ENCODE measurements around the gene KIAA0513. TPM values are rescaled to one million over a fixed set of nuclear protein-coding genes. Genes with fewer than 3 reads are reported as not detected.
A peak's percentile ranks its signal among the peaks of the same experiment; 100 is the strongest.

KIAA0513 gene
- total and polyA plus RNA-seq, 2 donors: 3.4 to 5.2 TPM

DNA sequence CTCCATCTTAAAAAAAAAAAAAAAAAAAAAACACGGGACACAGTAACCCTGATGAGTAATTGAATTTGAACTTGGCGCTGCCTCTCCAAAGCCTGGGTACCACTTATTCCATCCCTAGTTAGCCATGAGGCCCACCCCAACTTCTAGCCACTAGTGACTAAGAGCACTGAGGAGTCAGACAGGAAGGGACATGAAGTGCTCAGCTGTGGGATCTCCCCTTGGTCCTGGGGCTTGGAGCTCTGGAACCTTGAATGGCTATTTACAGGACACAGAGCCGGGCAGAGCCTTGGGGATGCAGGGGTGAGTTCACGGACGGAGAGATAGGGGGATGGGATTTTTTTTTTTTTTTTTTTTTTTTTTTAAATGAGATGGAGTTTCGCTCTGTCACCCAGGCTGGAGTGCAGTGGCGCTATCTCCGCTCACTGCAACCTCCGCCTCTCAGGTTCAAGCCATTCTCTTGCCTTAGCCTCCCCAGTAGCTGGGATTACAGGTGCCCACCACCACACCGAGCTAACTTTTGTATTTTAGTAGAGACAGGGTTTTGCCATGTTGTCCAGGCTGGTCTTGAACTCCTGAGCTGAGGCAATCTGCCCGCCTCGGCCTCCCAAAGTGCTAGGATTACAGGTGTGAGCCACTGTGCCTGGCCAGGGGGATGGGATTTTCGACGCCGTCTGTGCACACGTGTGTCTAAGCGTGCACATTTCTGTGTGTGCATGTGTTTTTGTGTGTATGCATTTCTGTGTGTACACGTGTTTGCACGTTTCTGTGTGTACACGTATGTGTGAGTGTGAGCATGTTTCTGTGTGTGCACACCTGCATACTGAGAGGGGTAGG is 105.1 kb downstream of the KIAA0513 start:
- Histone ChIP-seq H3K4me1 (ENCODE audit: control insufficient read depth in 2 of 2, insufficient read depth in 2 of 2, low read length in 2 of 2) (peaks cover 0 to 16% of the 10 kb centered on the region in 2 donors), H3K4me3 (ENCODE audit: low read length in 2 of 2) (no peak overlapping the region), H3K27ac (ENCODE audit: low read depth in 1 of 2, low read length in 1 of 2) (no peak overlapping the region), H3K36me3 (ENCODE audit: control insufficient read depth in 2 of 2, insufficient read depth in 2 of 2, low read length in 1 of 2) (no peaks in the 10 kb centered on the region), H3K9me3 (ENCODE audit: control insufficient read depth in 2 of 2, insufficient read depth in 1 of 2, low read length in 1 of 2) (no peaks in the 10 kb centered on the region), H3K27me3 (ENCODE audit: control insufficient read depth in 2 of 2, insufficient read depth in 1 of 2, low read length in 1 of 2) (peaks cover 12 to 32% of the 10 kb centered on the region in 2 donors)
- WGBS: 97% methylated on average over 20 of the region's 20 CpGs
- DNase-seq (ENCODE audit: low read depth in 6 of 9, low spot score in 9 of 9): no peak

DNA sequence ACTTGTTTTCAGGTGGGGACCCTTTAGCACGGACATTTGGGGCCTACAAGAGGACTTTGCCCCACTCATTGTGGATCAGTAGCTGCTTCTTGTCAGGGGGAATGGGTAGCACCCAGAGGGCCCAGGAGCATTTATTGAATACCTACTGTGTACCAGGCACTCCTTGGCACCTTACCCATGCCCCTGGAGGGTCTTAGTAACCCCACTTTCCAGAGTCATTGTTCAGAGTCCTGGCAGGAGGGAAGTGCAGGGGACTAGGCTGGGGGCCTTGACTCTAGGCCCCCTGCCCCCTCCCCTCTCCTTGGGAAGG is 105.7 kb downstream of the KIAA0513 start:
- no peaks in the 10 kb centered on the region for H3K9me3 ChIP-seq (ENCODE audit: control insufficient read depth in 2 of 2, insufficient read depth in 1 of 2, low read length in 1 of 2)
- H3K36me3 ChIP-seq (ENCODE audit: control insufficient read depth in 2 of 2, insufficient read depth in 2 of 2, low read length in 1 of 2): no peaks in the 10 kb centered on the region
- H3K4me3 ChIP-seq (ENCODE audit: low read length in 2 of 2): no peak overlapping the region
- WGBS: 98% methylated on average over 1 of the region's 1 CpG
- DNase-seq (ENCODE audit: low read depth in 6 of 9, low spot score in 9 of 9): no peak
- peaks cover 12 to 37% of the 10 kb centered on the region in 2 donors for H3K27me3 ChIP-seq (ENCODE audit: control insufficient read depth in 2 of 2, insufficient read depth in 1 of 2, low read length in 1 of 2)
- no peak overlapping the region for H3K27ac ChIP-seq (ENCODE audit: low read depth in 1 of 2, low read length in 1 of 2)
- peaks cover 0 to 16% of the 10 kb centered on the region in 2 donors for H3K4me1 ChIP-seq (ENCODE audit: control insufficient read depth in 2 of 2, insufficient read depth in 2 of 2, low read length in 2 of 2)

DNA sequence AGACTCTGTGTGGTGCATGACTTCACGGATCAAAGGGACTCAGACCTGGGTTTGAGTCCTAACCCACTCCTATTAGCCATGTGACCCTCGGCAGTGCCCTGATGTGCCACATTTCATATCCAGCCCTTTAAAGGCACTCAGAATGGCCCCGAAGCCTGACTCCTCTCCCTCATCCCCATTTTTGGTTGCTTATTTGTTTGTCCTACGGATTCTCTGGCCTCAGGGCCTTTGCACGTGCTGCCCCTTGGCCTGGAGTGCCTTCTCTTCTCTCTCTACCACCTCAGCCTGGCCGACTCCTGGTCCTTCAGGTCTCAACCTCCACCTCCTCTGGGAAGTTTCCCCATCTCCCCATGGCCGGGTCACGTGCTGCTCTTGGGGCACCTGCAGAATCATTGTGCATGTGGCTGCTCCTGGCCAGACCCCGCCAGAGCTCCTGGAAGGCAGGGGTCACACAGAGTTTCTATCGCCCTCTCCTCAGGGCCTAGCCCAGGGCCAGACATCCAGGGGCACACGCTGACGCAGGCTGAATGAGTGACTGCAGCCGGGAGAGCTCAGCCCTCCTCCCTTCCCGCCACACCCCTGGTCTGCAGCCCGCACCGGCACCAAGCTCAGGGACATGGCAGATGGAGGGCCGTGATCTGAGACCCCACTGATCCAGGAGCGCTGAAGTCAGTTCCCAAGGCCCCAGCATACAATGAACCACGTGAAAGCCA is 106.6 kb downstream of the KIAA0513 start:
- Histone ChIP-seq H3K36me3 (ENCODE audit: control insufficient read depth in 2 of 2, insufficient read depth in 2 of 2, low read length in 1 of 2) (no peaks in the 10 kb centered on the region), H3K27me3 (ENCODE audit: control insufficient read depth in 2 of 2, insufficient read depth in 1 of 2, low read length in 1 of 2) (peaks cover 12 to 46% of the 10 kb centered on the region in 2 donors), H3K9me3 (ENCODE audit: control insufficient read depth in 2 of 2, insufficient read depth in 1 of 2, low read length in 1 of 2) (no peaks in the 10 kb centered on the region), H3K27ac (ENCODE audit: low read depth in 1 of 2, low read length in 1 of 2) (no peak overlapping the region), H3K4me3 (ENCODE audit: low read length in 2 of 2) (no peak overlapping the region), H3K4me1 (ENCODE audit: control insufficient read depth in 2 of 2, insufficient read depth in 2 of 2, low read length in 2 of 2) (peaks cover 0 to 16% of the 10 kb centered on the region in 2 donors)
- no peak for DNase-seq (ENCODE audit: low read depth in 6 of 9, low spot score in 9 of 9)
- 95% methylated on average over 19 of the region's 19 CpGs for WGBS

DNA sequence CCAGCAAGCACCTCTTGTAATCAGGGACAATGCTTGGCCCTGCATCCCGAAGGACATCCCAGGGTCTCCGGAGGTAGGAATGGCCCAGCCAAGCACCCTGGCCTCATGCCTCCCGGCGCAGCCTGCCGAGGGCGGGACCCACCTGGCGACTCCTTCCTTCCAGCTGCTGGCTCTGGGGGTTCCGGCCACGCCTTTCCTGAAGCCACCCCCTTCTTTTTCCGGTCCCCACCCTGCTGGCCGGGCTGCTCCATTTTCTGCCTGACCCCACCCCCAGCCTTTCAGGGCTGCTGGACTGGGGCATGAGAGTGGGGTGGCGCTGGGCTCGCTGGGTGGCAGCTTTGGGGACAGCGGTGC is 107.2 kb downstream of the KIAA0513 start:
- 63% methylated on average over 14 of the region's 14 CpGs for WGBS
- no peak for DNase-seq (ENCODE audit: low read depth in 6 of 9, low spot score in 9 of 9)
- Histone ChIP-seq H3K9me3 (ENCODE audit: control insufficient read depth in 2 of 2, insufficient read depth in 1 of 2, low read length in 1 of 2) (no peaks in the 10 kb centered on the region), H3K36me3 (ENCODE audit: control insufficient read depth in 2 of 2, insufficient read depth in 2 of 2, low read length in 1 of 2) (no peaks in the 10 kb centered on the region), H3K27ac (ENCODE audit: low read depth in 1 of 2, low read length in 1 of 2) (no peak overlapping the region), H3K4me3 (ENCODE audit: low read length in 2 of 2) (no peak overlapping the region), H3K27me3 (ENCODE audit: control insufficient read depth in 2 of 2, insufficient read depth in 1 of 2, low read length in 1 of 2) (peaks cover 12 to 50% of the 10 kb centered on the region in 2 donors), H3K4me1 (ENCODE audit: control insufficient read depth in 2 of 2, insufficient read depth in 2 of 2, low read length in 2 of 2) (peaks cover 0 to 16% of the 10 kb centered on the region in 2 donors)

DNA sequence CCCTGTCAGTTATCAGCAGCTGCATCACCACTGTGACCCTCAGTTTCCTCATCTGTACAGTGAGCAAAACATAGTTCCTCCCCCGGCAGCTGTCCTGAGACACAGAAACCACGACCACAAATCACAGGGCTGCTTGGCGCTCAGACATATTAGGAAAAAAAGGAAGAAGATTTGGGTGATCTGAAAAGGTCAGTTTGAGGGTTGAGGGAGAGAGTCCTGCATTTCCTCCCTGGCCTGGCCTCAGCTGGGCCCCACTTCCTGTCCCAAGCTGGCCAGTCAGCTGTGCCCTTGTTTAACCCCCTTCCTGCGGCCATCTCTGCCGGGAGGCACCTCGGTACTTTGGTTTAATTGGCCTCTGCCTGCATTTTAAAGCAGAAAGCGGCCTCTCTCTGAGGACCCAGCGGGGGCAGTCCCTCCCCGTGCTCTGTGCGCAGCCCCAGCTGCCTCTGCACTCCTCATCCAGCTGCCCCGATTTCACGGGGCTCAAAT is 108.7 kb downstream of the KIAA0513 start:
- H3K27me3 ChIP-seq (ENCODE audit: control insufficient read depth in 2 of 2, insufficient read depth in 1 of 2, low read length in 1 of 2): peaks cover 12 to 54% of the 10 kb centered on the region in 2 donors
- H3K9me3 ChIP-seq (ENCODE audit: control insufficient read depth in 2 of 2, insufficient read depth in 1 of 2, low read length in 1 of 2): no peaks in the 10 kb centered on the region
- H3K4me1 ChIP-seq (ENCODE audit: control insufficient read depth in 2 of 2, insufficient read depth in 2 of 2, low read length in 2 of 2): peaks cover 0 to 12% of the 10 kb centered on the region in 2 donors
- H3K36me3 ChIP-seq (ENCODE audit: control insufficient read depth in 2 of 2, insufficient read depth in 2 of 2, low read length in 1 of 2): no peaks in the 10 kb centered on the region
- H3K4me3 ChIP-seq (ENCODE audit: low read length in 2 of 2): no peak overlapping the region
- peak overlapping the region; percentile 46 to 47 for H3K27ac ChIP-seq (ENCODE audit: low read depth in 1 of 2, low read length in 1 of 2)
- DNase-seq (ENCODE audit: low read depth in 6 of 9, low spot score in 9 of 9): no peak
- WGBS: 24% methylated on average over 12 of the region's 12 CpGs

DNA sequence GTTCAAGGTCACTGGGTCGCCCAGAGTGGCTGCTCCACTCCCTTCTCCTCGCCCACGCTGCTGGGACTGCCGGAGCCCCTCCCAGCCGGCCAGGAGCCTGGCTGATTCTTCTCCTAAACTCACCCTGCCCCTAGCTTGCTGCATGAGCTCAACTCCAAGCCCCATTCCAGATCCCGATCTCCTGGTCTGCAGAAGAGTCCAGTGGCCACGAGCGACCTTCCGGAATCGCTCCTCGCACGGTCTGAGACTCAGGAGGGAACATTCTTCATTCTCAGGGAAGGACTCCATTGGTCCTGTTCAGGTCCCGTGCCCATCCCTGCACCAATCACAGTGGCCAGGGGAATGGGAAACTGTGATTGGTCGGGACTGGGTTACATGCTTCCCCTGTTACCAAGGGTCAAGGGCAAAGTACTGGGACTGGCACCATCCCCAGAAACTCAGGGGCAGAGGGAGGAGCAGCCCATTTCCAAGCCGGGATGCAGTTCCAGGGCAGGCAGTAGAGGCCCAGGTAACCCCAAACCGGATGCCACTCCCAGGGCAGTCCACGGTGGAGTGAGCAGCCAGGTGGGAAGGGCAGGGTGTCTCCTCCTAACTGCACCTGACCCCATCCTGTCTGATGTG is 109.2 kb downstream of the KIAA0513 start:
- peaks cover 0 to 12% of the 10 kb centered on the region in 2 donors for H3K4me1 ChIP-seq (ENCODE audit: control insufficient read depth in 2 of 2, insufficient read depth in 2 of 2, low read length in 2 of 2)
- WGBS: 83% methylated on average over 17 of the region's 17 CpGs
- no peaks in the 10 kb centered on the region for H3K36me3 ChIP-seq (ENCODE audit: control insufficient read depth in 2 of 2, insufficient read depth in 2 of 2, low read length in 1 of 2)
- no peaks in the 10 kb centered on the region for H3K9me3 ChIP-seq (ENCODE audit: control insufficient read depth in 2 of 2, insufficient read depth in 1 of 2, low read length in 1 of 2)
- H3K27ac ChIP-seq (ENCODE audit: low read depth in 1 of 2, low read length in 1 of 2): peak overlapping the region; percentile 46 to 47
- DNase-seq (ENCODE audit: low read depth in 6 of 9, low spot score in 9 of 9): no peak
- H3K27me3 ChIP-seq (ENCODE audit: control insufficient read depth in 2 of 2, insufficient read depth in 1 of 2, low read length in 1 of 2): peaks cover 12 to 54% of the 10 kb centered on the region in 2 donors
- no peak overlapping the region for H3K4me3 ChIP-seq (ENCODE audit: low read length in 2 of 2)

DNA sequence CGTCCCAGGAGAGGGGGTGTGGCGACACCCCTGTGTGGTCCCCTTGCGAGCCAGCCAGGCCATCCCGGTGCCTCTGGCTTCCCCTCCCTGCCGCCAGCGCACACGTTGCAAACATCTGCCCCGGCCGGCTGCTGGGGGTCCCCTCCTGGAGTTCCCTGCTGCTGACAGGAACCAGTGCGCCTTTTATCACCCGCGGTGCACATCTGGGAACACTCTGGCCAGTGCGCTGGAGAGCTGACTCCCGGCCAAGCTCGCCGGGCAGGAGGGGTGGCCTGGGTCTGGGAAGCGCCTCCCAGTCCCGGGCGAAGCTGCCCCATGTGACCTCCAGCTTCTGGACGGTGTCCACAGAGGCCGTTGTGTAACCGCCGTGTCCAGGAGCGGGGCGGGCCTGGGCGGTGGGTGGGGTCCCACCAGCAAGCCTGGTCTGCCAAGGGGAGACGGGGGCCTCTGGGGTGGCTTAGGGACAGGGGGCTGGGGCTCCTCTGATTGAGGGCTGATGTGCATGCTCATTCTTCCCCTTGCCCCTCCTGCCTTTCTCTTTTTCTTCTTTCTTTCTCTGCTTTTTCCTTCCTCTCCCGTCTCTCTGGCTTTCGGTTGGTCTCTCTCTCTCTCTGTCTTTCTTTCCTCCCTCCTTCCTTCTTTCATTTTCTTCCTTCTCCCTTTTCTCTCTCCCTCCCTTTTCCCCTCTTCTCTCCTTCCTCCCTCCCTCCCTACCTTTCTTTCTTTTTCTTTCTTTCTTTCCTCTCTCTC is 109.9 kb downstream of the KIAA0513 start:
- H3K36me3 ChIP-seq (ENCODE audit: control insufficient read depth in 2 of 2, insufficient read depth in 2 of 2, low read length in 1 of 2): no peaks in the 10 kb centered on the region
- 7% methylated on average over 29 of the region's 29 CpGs for WGBS
- peaks cover 0 to 12% of the 10 kb centered on the region in 2 donors for H3K4me1 ChIP-seq (ENCODE audit: control insufficient read depth in 2 of 2, insufficient read depth in 2 of 2, low read length in 2 of 2)
- no peak overlapping the region for H3K27ac ChIP-seq (ENCODE audit: low read depth in 1 of 2, low read length in 1 of 2)
- peaks cover 12 to 54% of the 10 kb centered on the region in 2 donors for H3K27me3 ChIP-seq (ENCODE audit: control insufficient read depth in 2 of 2, insufficient read depth in 1 of 2, low read length in 1 of 2)
- DNase-seq (ENCODE audit: low read depth in 6 of 9, low spot score in 9 of 9): no peak
- no peak overlapping the region for H3K4me3 ChIP-seq (ENCODE audit: low read length in 2 of 2)
- H3K9me3 ChIP-seq (ENCODE audit: control insufficient read depth in 2 of 2, insufficient read depth in 1 of 2, low read length in 1 of 2): no peaks in the 10 kb centered on the region

DNA sequence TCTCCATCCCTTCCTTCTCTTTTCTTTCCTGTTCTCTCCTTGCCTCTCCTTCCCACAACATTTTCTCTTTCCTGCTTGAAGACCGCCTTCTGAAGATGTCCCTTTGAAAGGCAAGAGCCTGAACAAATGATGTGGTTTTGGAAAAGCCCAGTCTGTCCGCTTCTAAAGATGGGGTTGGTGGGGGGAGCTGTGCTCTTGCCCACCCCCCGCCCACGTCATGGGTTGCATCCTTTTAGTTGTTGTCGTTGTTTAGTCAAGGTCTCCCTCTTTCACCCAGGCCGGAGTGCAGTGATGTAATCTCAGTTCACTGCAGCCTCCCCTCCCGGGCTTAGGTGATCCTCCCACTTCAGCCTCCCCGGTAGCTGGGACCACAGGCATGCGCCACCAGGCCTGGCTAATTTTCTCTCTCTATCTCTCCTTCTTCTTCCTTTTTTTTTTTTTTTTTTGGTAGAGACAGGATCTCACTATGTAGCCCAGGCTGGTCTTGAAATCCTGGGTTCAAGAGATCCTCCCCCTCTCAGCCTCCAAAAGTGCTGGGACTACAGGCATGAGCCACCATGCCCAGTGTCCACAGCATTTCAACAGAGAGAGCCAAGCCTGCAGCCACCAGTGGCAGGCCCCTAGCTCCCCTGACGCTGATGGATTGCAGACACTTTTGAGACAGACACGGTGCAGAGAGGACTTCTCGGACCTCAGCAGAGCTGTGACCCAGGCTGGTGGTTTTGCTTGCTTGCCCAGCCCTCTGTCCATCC is 110.7 kb downstream of the KIAA0513 start:
- WGBS: 85% methylated on average over 12 of the region's 12 CpGs
- H3K36me3 ChIP-seq (ENCODE audit: control insufficient read depth in 2 of 2, insufficient read depth in 2 of 2, low read length in 1 of 2): no peaks in the 10 kb centered on the region
- H3K27me3 ChIP-seq (ENCODE audit: control insufficient read depth in 2 of 2, insufficient read depth in 1 of 2, low read length in 1 of 2): peaks cover 12 to 54% of the 10 kb centered on the region in 2 donors
- no peak overlapping the region for H3K4me3 ChIP-seq (ENCODE audit: low read length in 2 of 2)
- H3K4me1 ChIP-seq (ENCODE audit: control insufficient read depth in 2 of 2, insufficient read depth in 2 of 2, low read length in 2 of 2): peaks cover 0 to 12% of the 10 kb centered on the region in 2 donors
- no peaks in the 10 kb centered on the region for H3K9me3 ChIP-seq (ENCODE audit: control insufficient read depth in 2 of 2, insufficient read depth in 1 of 2, low read length in 1 of 2)
- H3K27ac ChIP-seq (ENCODE audit: low read depth in 1 of 2, low read length in 1 of 2): no peak overlapping the region
- no peak for DNase-seq (ENCODE audit: low read depth in 6 of 9, low spot score in 9 of 9)
